B cell (primary cell): Measurements from ENCODE around the gene DIRAS1. TPM values are rescaled to one million over a fixed set of nuclear protein-coding genes. Genes with fewer than 3 reads are reported as not detected.
A peak's percentile ranks its signal among the peaks of the same experiment; 100 is the strongest.

ENCODE experiments used
- ATAC-seq: fragments of 200-7000 bp; cut with Tn5 transposase; one replicate; pipeline ENCODE4 v1.10.0; 2021; ENCODE audit warnings: low read depth, mild to moderate bottlenecking, moderate number of reproducible peaks, moderate library complexity
- CTCF ChIA-PET: fragments of 350-600 bp; sonication (Branson Sonifier 250); formaldehyde crosslinking; loops from one replicate; lab custom pipeline; 2021; ENCODE audit warnings: antibody characterized with exemption, inconsistent platforms; lab: Charles Lee
- POLR2A ChIA-PET: fragments of 350-600 bp; sonication (Branson Sonifier 250); formaldehyde crosslinking; loops from one replicate; lab custom pipeline; 2021; ENCODE audit warnings: antibody characterized with exemption; lab: Charles Lee
- DNase-seq: peaks from one replicate; pipeline ENCODE4 v3.0.0; 2013
- H2AFZ ChIP-seq: 2 replicates; pipeline ENCODE4 v1.6.1; 2012; ENCODE audit warnings: mild to moderate bottlenecking, low read depth, low read length; ENCODE audit not compliant: insufficient read depth, poor library complexity, severe bottlenecking
- H3K27ac ChIP-seq, 2 donors: 1 replicate in 1 of 2; 2 replicates in 1 of 2; pipeline ENCODE4 v1.5.1; 2012 to 2013; ENCODE audit warnings: low read length in 2 of 2, mild to moderate bottlenecking in 2 of 2, moderate library complexity in 1 of 2
- H3K27me3 ChIP-seq, 4 experiments: fragments of 200-600 bp in 1 of 4; sonication (generic) in 1 of 4; replicated peaks in 1 of 4; 1 replicate in 2 of 4; 2 replicates in 2 of 4; pipeline versions ENCODE4 v1.6.1 to v1.7.0; 2013 to 2016; ENCODE audit warnings: low read length in 3 of 4, mild to moderate bottlenecking in 2 of 4, mixed read lengths in 1 of 4, moderate library complexity in 1 of 4; ENCODE audit not compliant: insufficient read depth in 4 of 4, control insufficient read depth in 3 of 4; ENCODE audit errors: control extremely low read depth in 1 of 4
- H3K36me3 ChIP-seq, 2 experiments: replicated peaks in 1 of 2; 1 replicate in 1 of 2; 2 replicates in 1 of 2; pipeline versions ENCODE4 v1.6.1 to v1.7.1; 2013; ENCODE audit warnings: low read length in 1 of 2; ENCODE audit not compliant: insufficient read depth in 2 of 2, control insufficient read depth in 1 of 2; ENCODE audit errors: control extremely low read depth in 1 of 2, extremely low read depth in 1 of 2
- H3K4me1 ChIP-seq, 2 donors: fragments of 200-600 bp in 1 of 2; sonication (generic) in 1 of 2; 1 replicate in 1 of 2; 2 replicates in 1 of 2; pipeline versions ENCODE4 v1.5.1 to v1.6.1; 2013 to 2017; ENCODE audit warnings: low read length in 2 of 2; ENCODE audit not compliant: control insufficient read depth in 2 of 2, insufficient read depth in 2 of 2
- H3K4me2 ChIP-seq: replicated peaks from 2 replicates; pipeline ENCODE3; 2012; ENCODE audit warnings: mild to moderate bottlenecking, low read depth, low read length; ENCODE audit not compliant: poor library complexity, severe bottlenecking
- H3K4me3 ChIP-seq, 5 experiments: fragments of 200-600 bp in 1 of 5; sonication (generic) in 1 of 5; 1 replicate in 3 of 5; 2 replicates in 2 of 5; pipeline versions ENCODE4 v1.5.1 to v1.7.0; 2011 to 2016; ENCODE audit warnings: low read length in 4 of 5, mild to moderate bottlenecking in 4 of 5, low read depth in 2 of 5, control low read depth in 1 of 5, moderate library complexity in 1 of 5; ENCODE audit not compliant: insufficient read depth in 1 of 5; ENCODE audit errors: control extremely low read depth in 1 of 5, extremely low read depth in 1 of 5
- H3K79me2 ChIP-seq: fragments of 200-600 bp; sonication (generic); one replicate; pipeline ENCODE4 v1.6.0; 2016; ENCODE audit warnings: low read length; ENCODE audit not compliant: control insufficient read depth, insufficient read depth
- H3K9ac ChIP-seq: fragments of 200-600 bp; sonication (generic); 2 replicates; pipeline ENCODE4 v1.6.1; 2017; ENCODE audit warnings: mild to moderate bottlenecking, low read length, moderate library complexity
- H3K9me3 ChIP-seq, 3 donors: one replicate each; pipeline versions ENCODE4 v1.6.1 to v1.7.1; 2013; ENCODE audit warnings: low read length in 2 of 3; ENCODE audit not compliant: control insufficient read depth in 2 of 3, insufficient read depth in 1 of 3; ENCODE audit errors: control extremely low read depth in 1 of 3
- H4K20me1 ChIP-seq: 2 replicates; pipeline ENCODE4 v1.6.0; 2012; ENCODE audit warnings: mild to moderate bottlenecking, low read length; ENCODE audit not compliant: insufficient read depth, control insufficient read depth, poor library complexity, severe bottlenecking
- H3K27ac Mint-ChIP-seq: one replicate; pipeline ENCODE4 v1.8.0; 2021; ENCODE audit warnings: mixed read lengths
- H3K27me3 Mint-ChIP-seq: one replicate; pipeline ENCODE4 v1.8.0; 2021; ENCODE audit warnings: mixed read lengths
- H3K4me1 Mint-ChIP-seq: one replicate; pipeline ENCODE4 v1.8.0; 2021; ENCODE audit warnings: mixed read lengths
- H3K4me3 Mint-ChIP-seq: one replicate; pipeline ENCODE4 v1.8.0; 2021; ENCODE audit warnings: mixed read lengths
- H3K9me3 Mint-ChIP-seq: one replicate; pipeline ENCODE4 v1.8.0; 2022; ENCODE audit warnings: mixed read lengths; ENCODE audit not compliant: insufficient read depth
- CTCF ChIP-seq: fragments of 200-600 bp; IDR thresholded peaks from one replicate; pipeline ENCODE4 v1.8.0; 2022; ENCODE audit warnings: antibody characterized with exemption, mild to moderate bottlenecking
- EZH2 ChIP-seq: IDR thresholded peaks from 2 replicates; pipeline ENCODE4 v1.6.1; 2012; ENCODE audit warnings: borderline replicate concordance, low read depth, mild to moderate bottlenecking, moderate library complexity, low read length; ENCODE audit not compliant: insufficient read depth, poor library complexity, severe bottlenecking
- WGBS: methylation state at CpG from one replicate; pipeline ENCODE4 v1.1.5; 2013; ENCODE audit warnings: missing lambda C conversion rate; ENCODE audit not compliant: insufficient coverage; 5-methylcytosine and 5-hydroxymethylcytosine counted together
- intact Hi-C: fragments of 100-400 bp; cut with micrococcal nuclease; formaldehyde crosslinking; loops from one replicate; pipeline ENCODE4 v1.10.0; 2022
- polyA plus RNA-seq: library from polyadenylated mRNA; depleted of rRNA; stranded (reverse); fragments of >200 nt; gene quantifications from 2 replicates; pipeline ENCODE4 v1.2.3, GENCODE V29; 2012
- total RNA-seq, 2 donors: library from RNA; stranded (reverse); fragments of 120-200 nt in 1 of 2; gene quantifications; 1 replicate in 1 of 2; 2 replicates in 1 of 2; pipeline versions ENCODE4 v1.2.3 to v1.2.4, GENCODE V29; 2013 to 2022

Gene DIRAS1
- total and polyA plus RNA-seq, 2 donors (not counting 1 experiment from before 2014, with no cell fraction given) = 5.2 to 23.7 TPM

DNA sequence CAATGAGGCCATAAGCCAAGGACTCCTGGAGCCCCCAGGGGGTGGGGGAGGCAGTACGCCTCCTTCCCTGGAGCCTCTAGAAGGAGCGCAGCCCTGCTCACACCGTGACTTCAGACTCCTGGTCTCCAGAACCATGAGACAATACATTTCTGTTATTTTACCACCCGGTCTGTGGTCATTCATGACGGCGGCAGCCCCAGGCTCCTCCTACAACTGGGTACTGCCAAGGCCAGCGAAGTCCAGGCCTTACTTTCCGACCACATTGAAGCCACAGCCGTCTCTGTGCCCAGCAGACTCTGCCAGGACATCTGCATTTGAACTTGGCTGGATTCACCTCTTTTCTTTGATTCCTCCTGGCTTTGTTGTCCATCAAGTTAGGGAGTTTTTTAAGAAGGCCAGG, 29.2 kb downstream of the DIRAS1 start:
- TF ChIP-seq CTCF (no peak), EZH2 (no peak)
- ChIA-PET CTCF (interaction anchor here (0.8 kb wide), 1 partner anchor 58 kb away, joined by 4 read pairs; no protein-coding TSS in a partner anchor), POLR2A (no interaction called here)
- Mint-ChIP-seq H3K27ac (peak overlapping the region; percentile 26), H3K4me3 (no peak overlapping the region), H3K27me3 (no peaks in the 10 kb centered on the region), H3K4me1 (peaks cover 59% of the 10 kb centered on the region), H3K9me3 (no peaks in the 10 kb centered on the region)
- H3K9me3 ChIP-seq = no peaks in the 10 kb centered on the region
- H3K79me2 ChIP-seq = peaks cover 100% of the 10 kb centered on the region
- 96% methylated on average over 9 of the region's 9 CpGs for WGBS
- no peak overlapping the region for H3K27ac ChIP-seq
- H3K4me2 ChIP-seq = no peak overlapping the region
- no peak overlapping the region for H3K9ac ChIP-seq
- no peak overlapping the region for H2AFZ ChIP-seq
- peaks cover 0 to 30% of the 10 kb centered on the region in 2 experiments for H3K36me3 ChIP-seq
- intact Hi-C loops = no loop called here
- H4K20me1 ChIP-seq = peaks cover 50% of the 10 kb centered on the region
- no peaks in the 10 kb centered on the region for H3K27me3 ChIP-seq
- peaks cover 37 to 47% of the 10 kb centered on the region in 2 donors for H3K4me1 ChIP-seq
- H3K4me3 ChIP-seq = no peak overlapping the region
- DNase-seq (peak; percentile 18), ATAC-seq (no peak)

DNA sequence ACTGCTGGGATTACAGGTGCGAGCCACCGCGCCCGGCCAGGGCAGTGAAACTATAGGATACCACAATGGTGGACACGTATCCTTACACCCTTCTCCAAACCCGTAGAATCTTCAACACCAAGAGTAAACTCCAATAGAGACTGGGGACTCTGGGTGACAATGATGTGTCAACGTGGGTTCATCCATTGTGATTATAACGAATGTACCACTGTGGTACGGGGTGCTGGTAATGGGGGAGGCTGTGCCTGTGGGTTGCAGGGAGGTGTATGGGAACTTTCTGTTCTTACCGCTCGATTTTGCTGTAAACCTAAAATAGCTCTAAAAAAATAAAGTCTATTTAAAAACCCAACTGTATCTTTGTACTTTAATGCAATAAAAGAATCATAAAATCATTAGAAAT, 30.3 kb downstream of the DIRAS1 start:
- WGBS = 100% methylated on average over 4 of the region's 11 CpGs
- Mint-ChIP-seq H3K27me3 (no peaks in the 10 kb centered on the region), H3K4me3 (no peak overlapping the region), H3K27ac (peak overlapping the region; percentile 41), H3K9me3 (no peaks in the 10 kb centered on the region), H3K4me1 (peaks cover 53% of the 10 kb centered on the region)
- intact Hi-C loops = no loop called here
- no peaks in the 10 kb centered on the region for H3K9me3 ChIP-seq
- ChIA-PET CTCF (interaction anchor here (0.7 to 0.8 kb wide), 3 partner anchors 19 to 59 kb away, joined by 3 to 4 read pairs (median 3); no protein-coding TSS in a partner anchor), POLR2A (no interaction called here)
- H4K20me1 ChIP-seq = peaks cover 51% of the 10 kb centered on the region
- H3K27ac ChIP-seq = peak overlapping the region in 1 of 2 donors; percentile 2
- no peak overlapping the region for H3K4me2 ChIP-seq
- ATAC-seq (no peak), DNase-seq (peak; percentile 17)
- no peak for TF ChIP-seq EZH2
- no peak for TF ChIP-seq CTCF
- no peaks in the 10 kb centered on the region for H3K27me3 ChIP-seq
- no peak overlapping the region for H3K4me3 ChIP-seq
- no peak overlapping the region for H2AFZ ChIP-seq
- H3K36me3 ChIP-seq = peaks cover 0 to 25% of the 10 kb centered on the region in 2 experiments
- no peak overlapping the region for H3K9ac ChIP-seq
- H3K4me1 ChIP-seq = peaks cover 27 to 43% of the 10 kb centered on the region in 2 donors
- H3K79me2 ChIP-seq = peaks cover 100% of the 10 kb centered on the region
